Thoracic aorta (tissue), 2 donors: ENCODE data around the gene DNASE1L1. TPM values are rescaled to one million over a fixed set of nuclear protein-coding genes. Genes with fewer than 3 reads are reported as not detected.

Source experiments
- ATAC-seq: fragments of 150-250 bp; one replicate; pipeline ENCODE4 v1.8.0; 2017; ENCODE audit warnings: low read depth; ENCODE audit not compliant: insufficient number of reproducible peaks, low FRiP score
- DNase-seq: peaks from one replicate; pipeline ENCODE4 v3.0.0-alpha.2; 2020; ENCODE audit warnings: low spot score
- H3K27ac ChIP-seq, 2 donors: fragments of 200-600 bp; sonication (generic); 1 replicate in 1 of 2; 2 replicates in 1 of 2; pipeline ENCODE4 v1.5.1; 2016; ENCODE audit warnings: mild to moderate bottlenecking in 2 of 2, moderate library complexity in 2 of 2
- H3K27me3 ChIP-seq: fragments of 200-600 bp; sonication (generic); replicated peaks from 2 replicates; pipeline ENCODE4 v1.6.0; 2016; ENCODE audit warnings: mild to moderate bottlenecking; ENCODE audit not compliant: insufficient read depth
- H3K36me3 ChIP-seq: fragments of 200-600 bp; sonication (generic); one replicate; pipeline ENCODE4 v1.5.1; 2016
- H3K4me1 ChIP-seq, 2 donors: fragments of 200-600 bp; sonication (generic); 1 replicate in 1 of 2; 2 replicates in 1 of 2; pipeline versions ENCODE4 v1.5.1 to v1.6.0; 2016; ENCODE audit warnings: low read depth in 2 of 2, mild to moderate bottlenecking in 1 of 2; ENCODE audit not compliant: control insufficient read depth in 1 of 2
- H3K4me3 ChIP-seq: fragments of 200-600 bp; sonication (generic); 2 replicates; pipeline ENCODE4 v1.5.1; 2016; ENCODE audit warnings: mild to moderate bottlenecking
- H3K9me3 ChIP-seq: fragments of 200-600 bp; sonication (generic); 2 replicates; pipeline ENCODE4 v1.5.1; 2016
- total RNA-seq, 2 donors: library from RNA; depleted of rRNA; stranded (reverse); fragments of >200 nt; gene quantifications; one replicate each; pipeline versions ENCODE4 v1.1.0 to v1.2.3, GENCODE V29; 2016
- TF ChIP-seq, protein P1 (sequence below): fragments of 200-600 bp; sonication (generic); IDR thresholded peaks from one replicate; pipeline ENCODE4 v1.5.1; 2019; ENCODE audit warnings: antibody characterized with exemption

Gene DNASE1L1
- total RNA-seq, 2 donors from 2014 or later, result 39.9 to 41.8 TPM

DNA sequence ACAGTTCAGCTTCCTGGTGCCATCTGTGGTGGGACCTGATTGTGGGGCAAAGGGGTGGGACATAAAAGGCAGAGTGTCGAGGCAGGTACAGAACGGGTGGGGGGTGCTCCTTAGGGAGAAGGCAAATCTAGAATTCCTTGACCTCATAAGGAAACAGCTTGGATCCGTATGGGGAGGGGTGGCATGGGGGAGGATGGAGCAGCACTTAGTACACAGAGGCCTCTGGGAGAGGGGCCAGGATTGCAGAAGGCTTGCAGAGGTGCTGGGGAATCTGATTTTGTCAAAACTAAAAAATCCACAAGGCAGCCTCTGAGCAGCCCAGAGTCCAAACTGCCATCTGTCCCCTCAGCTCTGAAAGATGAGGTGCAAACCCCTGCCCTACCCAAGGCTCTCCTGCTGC, 32.3 kb downstream of the DNASE1L1 start:
- no peak for ATAC-seq
- Histone ChIP-seq H3K4me1 (peaks cover 8 to 34% of the 10 kb centered on the region in 2 donors), H3K4me3 (peak overlapping the region; percentile 76), H3K27me3 (no peaks in the 10 kb centered on the region), H3K27ac (peak overlapping the region; percentile 97), H3K9me3 (no peaks in the 10 kb centered on the region), H3K36me3 (no peaks in the 10 kb centered on the region)
- DNase-seq, result no peak
- TF ChIP-seq, protein P1, sequence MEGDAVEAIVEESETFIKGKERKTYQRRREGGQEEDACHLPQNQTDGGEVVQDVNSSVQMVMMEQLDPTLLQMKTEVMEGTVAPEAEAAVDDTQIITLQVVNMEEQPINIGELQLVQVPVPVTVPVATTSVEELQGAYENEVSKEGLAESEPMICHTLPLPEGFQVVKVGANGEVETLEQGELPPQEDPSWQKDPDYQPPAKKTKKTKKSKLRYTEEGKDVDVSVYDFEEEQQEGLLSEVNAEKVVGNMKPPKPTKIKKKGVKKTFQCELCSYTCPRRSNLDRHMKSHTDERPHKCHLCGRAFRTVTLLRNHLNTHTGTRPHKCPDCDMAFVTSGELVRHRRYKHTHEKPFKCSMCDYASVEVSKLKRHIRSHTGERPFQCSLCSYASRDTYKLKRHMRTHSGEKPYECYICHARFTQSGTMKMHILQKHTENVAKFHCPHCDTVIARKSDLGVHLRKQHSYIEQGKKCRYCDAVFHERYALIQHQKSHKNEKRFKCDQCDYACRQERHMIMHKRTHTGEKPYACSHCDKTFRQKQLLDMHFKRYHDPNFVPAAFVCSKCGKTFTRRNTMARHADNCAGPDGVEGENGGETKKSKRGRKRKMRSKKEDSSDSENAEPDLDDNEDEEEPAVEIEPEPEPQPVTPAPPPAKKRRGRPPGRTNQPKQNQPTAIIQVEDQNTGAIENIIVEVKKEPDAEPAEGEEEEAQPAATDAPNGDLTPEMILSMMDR, result no peak

DNA sequence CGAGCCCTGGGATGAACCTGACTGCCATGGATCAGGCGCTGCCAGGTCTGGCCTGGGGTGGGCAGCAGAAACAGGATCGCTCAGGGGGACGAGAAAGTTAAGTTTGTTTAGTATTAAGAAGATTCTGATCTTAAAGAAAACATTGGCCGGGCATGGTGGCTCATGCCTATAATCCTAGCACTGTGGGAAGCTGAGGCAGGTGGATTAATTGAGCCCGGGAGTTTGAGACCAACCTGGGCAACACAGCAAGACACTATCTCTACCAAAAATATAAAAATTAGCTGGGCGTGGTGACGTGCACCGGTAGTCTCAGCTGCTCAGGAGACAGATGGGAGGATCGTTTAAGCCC, 33.9 kb downstream of the DNASE1L1 start:
- H3K9me3 ChIP-seq, result no peaks in the 10 kb centered on the region
- DNase-seq, result no peak
- TF ChIP-seq, protein P1, result no peak
- no peaks in the 10 kb centered on the region for H3K27me3 ChIP-seq
- peak overlapping the region; percentile 97 for H3K27ac ChIP-seq
- no peak for ATAC-seq
- peaks cover 10% of the 10 kb centered on the region for H3K36me3 ChIP-seq
- peak overlapping the region; percentile 83 for H3K4me3 ChIP-seq
- H3K4me1 ChIP-seq, result peaks cover 8 to 26% of the 10 kb centered on the region in 2 donors

DNA sequence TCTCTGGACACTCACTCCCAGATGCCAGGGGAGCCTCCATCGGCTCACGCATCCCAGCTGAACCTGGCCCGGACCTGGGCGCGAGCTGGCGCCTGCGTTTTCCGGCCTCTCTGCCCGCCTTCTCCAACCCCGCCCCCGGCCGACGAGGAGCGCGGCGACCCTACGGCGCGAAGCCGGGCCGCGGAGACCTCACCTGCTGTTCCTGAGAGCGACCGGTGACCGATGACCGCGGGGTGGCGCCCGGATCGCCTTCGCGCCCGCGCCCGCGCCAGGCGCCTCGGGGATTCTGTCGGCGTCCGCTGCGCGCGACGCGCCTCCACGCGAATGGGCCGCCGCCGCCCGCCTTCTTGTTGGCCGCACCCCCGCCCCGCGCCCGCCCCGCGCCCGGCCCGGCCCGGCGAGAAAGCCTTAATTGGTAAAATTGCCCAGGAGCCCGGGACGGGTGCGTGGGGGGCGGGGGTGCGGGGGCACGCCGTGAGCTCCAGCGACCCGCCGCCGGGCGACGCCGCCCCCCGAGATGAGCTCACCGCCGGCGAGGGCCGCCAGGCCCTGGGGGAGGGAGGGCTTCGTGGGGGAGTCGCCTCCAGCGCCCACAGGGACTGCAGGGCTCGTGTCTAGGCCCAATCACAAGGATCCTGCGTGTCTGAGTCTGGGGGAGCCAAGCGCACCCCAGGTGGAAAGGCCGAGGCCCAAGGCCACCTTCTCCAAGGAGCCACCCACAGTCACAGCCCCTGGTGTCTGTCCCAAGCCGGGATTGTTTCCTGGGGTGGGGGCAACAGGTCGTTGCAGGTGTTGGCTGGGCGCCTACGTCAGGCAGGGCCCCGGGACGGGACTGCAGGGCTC, 34.5 kb downstream of the DNASE1L1 start, which contains the start of gene FLNA:
Gene FLNA, minus strand, starts transcription at position 322 of the 843 bp plus-strand sequence. CDS start 3,389 bp downstream, outside the sequence.
- peak within 1 kb of the TSS; percentile 97 for H3K27ac ChIP-seq
- ATAC-seq, result no peak
- peaks cover 13% of the 10 kb centered on the region for H3K36me3 ChIP-seq
- no peaks in the 10 kb centered on the region for H3K9me3 ChIP-seq
- TF ChIP-seq, protein P1, result no peak
- H3K4me1 ChIP-seq, result peaks cover 8 to 23% of the 10 kb centered on the region in 2 donors
- DNase-seq, result no peak
- H3K4me3 ChIP-seq, result peak within 1 kb of the TSS; percentile 83
- H3K27me3 ChIP-seq, result no peaks in the 10 kb centered on the region

DNA sequence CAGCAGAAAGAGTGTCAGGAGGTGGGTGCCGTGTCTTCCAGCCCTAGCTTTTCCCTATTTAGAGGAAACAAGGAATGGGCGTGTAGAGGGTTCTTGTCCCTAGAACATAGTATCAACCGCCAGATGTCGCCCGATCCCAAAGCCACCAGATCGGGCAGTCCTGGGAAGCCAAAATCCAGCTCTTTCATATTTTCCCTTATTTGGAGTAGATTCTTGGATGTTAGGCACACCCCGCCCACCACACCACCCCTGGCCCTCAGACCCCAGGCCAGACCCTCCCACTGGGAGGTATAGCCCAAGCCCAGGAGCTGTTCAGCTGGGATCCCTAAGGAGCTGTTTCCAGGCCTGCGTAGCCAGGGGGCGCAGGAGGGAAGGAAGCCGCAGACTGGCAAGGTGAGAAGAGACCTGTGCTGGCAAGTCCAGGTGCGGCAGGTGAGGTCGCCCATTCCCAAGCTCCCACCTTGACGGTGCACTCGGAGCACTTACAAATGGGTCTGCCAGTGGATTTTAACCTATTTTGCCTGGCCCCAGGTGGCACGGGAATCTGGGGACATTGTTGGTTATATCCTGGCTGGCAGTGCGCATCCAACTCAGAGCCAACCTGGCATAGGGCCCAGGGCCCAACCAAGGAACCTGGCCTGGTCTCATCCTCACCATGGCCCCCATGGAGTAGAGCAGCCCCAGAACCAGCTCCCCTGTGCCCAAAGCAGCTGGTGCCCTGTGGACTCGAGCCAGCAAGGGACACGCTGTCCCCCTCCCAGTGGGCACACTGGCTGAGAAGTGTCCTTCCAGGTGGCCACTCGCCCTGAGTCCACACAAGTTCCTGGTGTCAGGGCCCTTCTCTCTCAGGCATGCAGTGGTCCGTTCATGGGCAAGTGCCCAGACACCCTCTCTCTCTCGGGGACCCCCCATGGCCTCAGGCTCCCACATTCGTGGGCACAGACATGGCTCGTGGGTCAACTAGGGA, 35.4 kb downstream of the DNASE1L1 start:
- ATAC-seq, result peak; percentile 23
- DNase-seq, result no peak
- peak overlapping the region; percentile 83 for H3K4me3 ChIP-seq
- H3K36me3 ChIP-seq, result peaks cover 13% of the 10 kb centered on the region
- no peaks in the 10 kb centered on the region for H3K27me3 ChIP-seq
- TF ChIP-seq, protein P1, result peak; percentile 10
- no peaks in the 10 kb centered on the region for H3K9me3 ChIP-seq
- H3K27ac ChIP-seq, result peak overlapping the region; percentile 92 to 97
- peaks cover 8 to 23% of the 10 kb centered on the region in 2 donors for H3K4me1 ChIP-seq

DNA sequence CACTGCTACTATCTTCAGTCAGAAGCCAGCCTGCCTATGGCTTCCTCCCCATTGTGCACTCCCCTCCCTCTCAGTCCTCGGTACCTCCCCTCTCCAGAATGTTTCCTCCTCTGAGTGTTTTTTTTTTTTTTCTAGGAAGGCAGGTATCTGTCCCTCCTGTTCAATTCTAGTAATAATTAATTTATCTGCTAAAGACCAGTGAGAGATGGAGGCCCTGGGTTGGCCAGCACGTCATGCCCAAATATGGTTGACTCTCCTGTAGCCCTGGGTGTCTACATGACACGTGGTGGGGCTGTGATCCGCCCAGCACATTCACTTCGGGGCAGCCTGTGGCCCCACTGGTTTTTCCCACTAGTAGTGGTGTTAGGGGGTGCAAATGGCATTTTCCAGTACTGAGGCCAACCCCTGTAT, 36.4 kb downstream of the DNASE1L1 start:
- DNase-seq, result no peak
- H3K27me3 ChIP-seq, result no peaks in the 10 kb centered on the region
- peak overlapping the region; percentile 92 to 97 for H3K27ac ChIP-seq
- ATAC-seq, result no peak
- peaks cover 20% of the 10 kb centered on the region for H3K36me3 ChIP-seq
- peak overlapping the region; percentile 83 for H3K4me3 ChIP-seq
- H3K9me3 ChIP-seq, result no peaks in the 10 kb centered on the region
- H3K4me1 ChIP-seq, result peaks cover 10 to 30% of the 10 kb centered on the region in 2 donors
- TF ChIP-seq, protein P1, result no peak
